ENCODE results near the gene DUSP28.
A peak's percentile ranks its signal among the peaks of the same experiment; 100 is the strongest.

The DUSP28 gene

DNA sequence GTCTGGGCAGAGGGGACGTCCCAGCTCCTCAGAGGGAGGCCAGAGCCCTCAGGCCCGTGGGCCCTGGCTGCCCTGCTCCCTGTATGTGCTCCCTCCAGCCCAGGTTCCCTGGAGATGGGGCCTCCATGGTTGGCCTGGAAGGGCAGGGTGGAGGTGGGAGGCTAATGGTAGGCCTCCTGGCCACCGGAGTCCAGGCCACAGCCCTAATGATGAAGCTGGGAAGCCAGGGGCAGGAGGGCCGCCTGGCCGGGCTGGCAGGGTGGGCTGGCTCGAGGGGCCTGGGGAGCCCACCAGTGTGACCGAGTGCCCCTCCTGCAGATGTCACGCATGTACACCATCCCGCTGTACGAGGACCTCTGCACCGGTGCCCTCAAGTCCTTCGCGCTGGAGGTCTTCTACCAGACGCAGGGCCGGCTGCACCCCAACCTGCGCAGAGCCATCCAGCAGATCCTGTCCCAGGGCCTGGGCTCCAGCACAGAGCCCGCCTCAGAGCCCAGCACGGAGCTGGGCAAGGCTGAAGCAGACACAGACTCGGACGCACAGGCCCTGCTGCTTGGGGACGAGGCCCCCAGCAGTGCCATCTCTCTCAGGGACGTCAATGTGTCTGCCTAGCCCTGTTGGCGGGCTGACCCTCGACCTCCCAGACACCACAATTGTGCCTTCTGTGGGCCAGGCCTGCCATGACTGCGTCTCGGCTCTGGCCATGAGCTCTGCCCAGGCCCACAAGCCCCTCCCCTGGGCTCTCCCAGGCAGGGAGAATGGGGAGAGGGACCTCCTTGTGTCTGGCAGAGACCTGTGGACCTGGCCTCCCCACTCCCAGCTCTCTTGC, 17.3 kb downstream of the DUSP28 start:
- Histone ChIP-seq H3K9me3 (ENCODE audit: control extremely low read depth in 1 of 5, control insufficient read depth in 4 of 5, insufficient read depth in 2 of 5, low read depth in 1 of 5, low read length in 4 of 5) (peaks cover 0 to 4% (median 0%) of the 10 kb centered on the region in 5 experiments), H3K4me1 (ENCODE audit: control extremely low read depth in 1 of 4, control insufficient read depth in 4 of 4, insufficient read depth in 4 of 4, low read length in 3 of 4) (peaks cover 0 to 7% (median 3%) of the 10 kb centered on the region in 4 experiments), H3K4me3 (ENCODE audit: control insufficient read depth in 1 of 7, extremely low read depth in 1 of 7, insufficient read depth in 4 of 7, low read depth in 2 of 7, low read length in 6 of 7) (no peak overlapping the region), H3K27ac (ENCODE audit: insufficient read depth in 1 of 2, low read depth in 1 of 2, low read length in 2 of 2, poor library complexity in 1 of 2, severe bottlenecking in 2 of 2) (no peak overlapping the region), H3K36me3 (ENCODE audit: control insufficient read depth in 4 of 4, insufficient read depth in 4 of 4, low read length in 3 of 4) (peaks cover 0 to 63% (median 42%) of the 10 kb centered on the region in 4 experiments), H3K27me3 (replicated peaks in 2 of 5; ENCODE audit: control insufficient read depth in 4 of 5, insufficient read depth in 5 of 5, low read length in 4 of 5) (no peaks in the 10 kb centered on the region)
- ChIA-PET CTCF (interaction anchor here (5.4 kb wide), 1 partner anchor 8 kb away, joined by 20 read pairs; the partner anchor contains the start of gene CAPN10), POLR2A (no interaction called here)
- no peak for DNase-seq
- WGBS (ENCODE audit: insufficient coverage) = 96% methylated on average over 24 of the region's 26 CpGs

DNA sequence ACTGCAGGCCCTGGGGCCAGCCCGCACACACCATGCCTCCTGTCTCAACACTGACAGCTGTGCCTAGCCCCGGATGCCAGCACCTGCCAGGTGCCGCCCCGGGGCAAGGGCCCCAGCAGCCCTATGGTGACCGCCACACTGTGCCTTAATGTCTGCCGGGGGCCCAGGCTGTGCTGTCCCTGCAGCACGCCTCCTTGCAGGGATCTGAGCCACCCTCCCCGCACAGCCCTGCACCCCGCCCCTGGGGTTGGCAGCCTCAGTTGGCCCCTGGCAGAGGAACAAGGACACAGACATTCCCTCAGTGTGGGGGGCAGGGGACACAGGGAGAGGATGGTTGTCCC, 17.9 kb downstream of the DUSP28 start:
- H3K27ac ChIP-seq (ENCODE audit: insufficient read depth in 1 of 2, low read depth in 1 of 2, low read length in 2 of 2, poor library complexity in 1 of 2, severe bottlenecking in 2 of 2) = no peak overlapping the region
- H3K4me1 ChIP-seq (ENCODE audit: control extremely low read depth in 1 of 4, control insufficient read depth in 4 of 4, insufficient read depth in 4 of 4, low read length in 3 of 4) = peaks cover 0 to 7% (median 3%) of the 10 kb centered on the region in 4 experiments
- 95% methylated on average over 9 of the region's 9 CpGs for WGBS (ENCODE audit: insufficient coverage)
- H3K36me3 ChIP-seq (ENCODE audit: control insufficient read depth in 4 of 4, insufficient read depth in 4 of 4, low read length in 3 of 4) = peaks cover 0 to 58% (median 40%) of the 10 kb centered on the region in 4 experiments
- no peaks in the 10 kb centered on the region for H3K27me3 ChIP-seq (replicated peaks in 2 of 5; ENCODE audit: control insufficient read depth in 4 of 5, insufficient read depth in 5 of 5, low read length in 4 of 5)
- ChIA-PET POLR2A (no interaction called here), CTCF (interaction anchor here (5.4 kb wide), 1 partner anchor 8 kb away, joined by 20 read pairs; the partner anchor contains the start of gene CAPN10)
- DNase-seq = no peak
- H3K9me3 ChIP-seq (ENCODE audit: control extremely low read depth in 1 of 5, control insufficient read depth in 4 of 5, insufficient read depth in 2 of 5, low read depth in 1 of 5, low read length in 4 of 5) = peaks cover 0 to 4% (median 0%) of the 10 kb centered on the region in 5 experiments
- no peak overlapping the region for H3K4me3 ChIP-seq (ENCODE audit: control insufficient read depth in 1 of 7, extremely low read depth in 1 of 7, insufficient read depth in 4 of 7, low read depth in 2 of 7, low read length in 6 of 7)

- DNase-seq = no peak
- Histone ChIP-seq H3K4me3 (ENCODE audit: control insufficient read depth in 1 of 7, extremely low read depth in 1 of 7, insufficient read depth in 4 of 7, low read depth in 2 of 7, low read length in 6 of 7) (no peak overlapping the region), H3K4me1 (ENCODE audit: control extremely low read depth in 1 of 4, control insufficient read depth in 4 of 4, insufficient read depth in 4 of 4, low read length in 3 of 4) (peaks cover 0 to 7% (median 3%) of the 10 kb centered on the region in 4 experiments), H3K27ac (ENCODE audit: insufficient read depth in 1 of 2, low read depth in 1 of 2, low read length in 2 of 2, poor library complexity in 1 of 2, severe bottlenecking in 2 of 2) (no peak overlapping the region), H3K9me3 (ENCODE audit: control extremely low read depth in 1 of 5, control insufficient read depth in 4 of 5, insufficient read depth in 2 of 5, low read depth in 1 of 5, low read length in 4 of 5) (peaks cover 0 to 4% (median 0%) of the 10 kb centered on the region in 5 experiments), H3K36me3 (ENCODE audit: control insufficient read depth in 4 of 4, insufficient read depth in 4 of 4, low read length in 3 of 4) (peaks cover 0 to 57% (median 37%) of the 10 kb centered on the region in 4 experiments), H3K27me3 (replicated peaks in 2 of 5; ENCODE audit: control insufficient read depth in 4 of 5, insufficient read depth in 5 of 5, low read length in 4 of 5) (no peaks in the 10 kb centered on the region)
- WGBS (ENCODE audit: insufficient coverage) = 97% methylated on average over 6 of the region's 8 CpGs
- POLR2A ChIA-PET = interaction anchor here (0.7 kb wide), 1 partner anchor 10 kb away, joined by 3 read pairs; the partner anchor contains the start of gene RNPEPL1
- CTCF ChIA-PET = no interaction called here
Measured at GRCh38 chr2:240578488-240578887, 18.3 kb downstream of the DUSP28 start.

DNA sequence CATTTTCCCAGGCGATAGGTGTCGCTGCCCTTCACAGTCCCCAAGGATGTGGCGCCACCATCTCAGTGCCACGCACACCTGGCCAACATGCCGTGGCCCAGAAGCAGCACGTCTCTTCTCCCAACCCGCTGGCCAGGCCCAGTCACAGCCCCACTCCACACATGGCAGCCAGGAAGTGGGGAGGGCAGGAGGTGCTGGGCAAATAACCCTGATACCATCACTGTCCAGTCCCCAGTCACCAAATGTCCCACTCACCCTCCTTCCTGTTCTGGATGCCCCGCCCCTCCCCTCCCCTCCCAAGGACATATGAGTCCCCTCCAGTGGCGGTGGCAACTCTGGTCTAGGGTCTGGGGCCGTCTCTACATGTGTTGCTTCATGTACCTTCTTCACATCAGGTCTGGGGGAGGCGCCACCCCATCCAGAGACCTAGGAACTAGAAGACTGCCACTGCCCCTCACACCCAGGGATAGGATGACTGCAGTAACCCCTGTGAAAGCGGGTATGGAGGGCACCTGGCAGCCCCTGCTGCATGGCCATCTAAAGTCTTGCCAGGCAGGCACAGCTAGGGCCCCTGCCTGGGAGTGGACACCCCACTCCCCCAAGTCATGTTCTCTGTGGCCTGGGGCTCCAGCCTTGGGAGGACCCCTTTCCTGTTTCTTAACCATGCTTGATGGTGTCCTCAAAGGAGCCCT, 19.1 kb downstream of the DUSP28 start:
- peaks cover 0 to 4% (median 0%) of the 10 kb centered on the region in 5 experiments for H3K9me3 ChIP-seq (ENCODE audit: control extremely low read depth in 1 of 5, control insufficient read depth in 4 of 5, insufficient read depth in 2 of 5, low read depth in 1 of 5, low read length in 4 of 5)
- ChIA-PET CTCF (interaction anchor here (1.6 kb wide), 1 partner anchor 13 kb away, joined by 11 read pairs; no protein-coding TSS in a partner anchor), POLR2A (interaction anchor here (0.7 to 1.3 kb wide), 2 partner anchors 11 kb away, joined by 3 to 4 read pairs; partner anchors contain the start of gene RNPEPL1)
- no peak for DNase-seq
- WGBS (ENCODE audit: insufficient coverage) = 96% methylated on average over 11 of the region's 12 CpGs
- no peak overlapping the region for H3K27ac ChIP-seq (ENCODE audit: insufficient read depth in 1 of 2, low read depth in 1 of 2, low read length in 2 of 2, poor library complexity in 1 of 2, severe bottlenecking in 2 of 2)
- H3K27me3 ChIP-seq (replicated peaks in 2 of 5; ENCODE audit: control insufficient read depth in 4 of 5, insufficient read depth in 5 of 5, low read length in 4 of 5) = no peaks in the 10 kb centered on the region
- peaks cover 0 to 7% (median 3%) of the 10 kb centered on the region in 4 experiments for H3K4me1 ChIP-seq (ENCODE audit: control extremely low read depth in 1 of 4, control insufficient read depth in 4 of 4, insufficient read depth in 4 of 4, low read length in 3 of 4)
- H3K36me3 ChIP-seq (ENCODE audit: control insufficient read depth in 4 of 4, insufficient read depth in 4 of 4, low read length in 3 of 4) = peaks cover 0 to 50% (median 33%) of the 10 kb centered on the region in 4 experiments
- H3K4me3 ChIP-seq (ENCODE audit: control insufficient read depth in 1 of 7, extremely low read depth in 1 of 7, insufficient read depth in 4 of 7, low read depth in 2 of 7, low read length in 6 of 7) = no peak overlapping the region

- 95% methylated on average over 27 of the region's 27 CpGs for WGBS (ENCODE audit: insufficient coverage)
- Histone ChIP-seq H3K4me1 (ENCODE audit: control extremely low read depth in 1 of 4, control insufficient read depth in 4 of 4, insufficient read depth in 4 of 4, low read length in 3 of 4) (peaks cover 0 to 13% (median 9%) of the 10 kb centered on the region in 4 experiments), H3K9me3 (ENCODE audit: control extremely low read depth in 1 of 5, control insufficient read depth in 4 of 5, insufficient read depth in 2 of 5, low read depth in 1 of 5, low read length in 4 of 5) (peaks cover 0 to 4% (median 0%) of the 10 kb centered on the region in 5 experiments), H3K36me3 (ENCODE audit: control insufficient read depth in 4 of 4, insufficient read depth in 4 of 4, low read length in 3 of 4) (peaks cover 0 to 42% (median 30%) of the 10 kb centered on the region in 4 experiments), H3K27ac (ENCODE audit: insufficient read depth in 1 of 2, low read depth in 1 of 2, low read length in 2 of 2, poor library complexity in 1 of 2, severe bottlenecking in 2 of 2) (no peak overlapping the region), H3K4me3 (ENCODE audit: control insufficient read depth in 1 of 7, extremely low read depth in 1 of 7, insufficient read depth in 4 of 7, low read depth in 2 of 7, low read length in 6 of 7) (no peak overlapping the region), H3K27me3 (replicated peaks in 2 of 5; ENCODE audit: control insufficient read depth in 4 of 5, insufficient read depth in 5 of 5, low read length in 4 of 5) (no peaks in the 10 kb centered on the region)
- DNase-seq = peak in 1 of 3 donors; percentile 23
- CTCF ChIA-PET = interaction anchor here (1.1 to 1.6 kb wide), 3 partner anchors 9 to 14 kb away, joined by 3 to 11 read pairs (median 4); no protein-coding TSS in a partner anchor
- POLR2A ChIA-PET = interaction anchor here (1.3 kb wide), 1 partner anchor 11 kb away, joined by 4 read pairs; the partner anchor contains the start of gene RNPEPL1
Measured at GRCh38 chr2:240579771-240580614, 19.8 kb downstream of the DUSP28 start.

DNA sequence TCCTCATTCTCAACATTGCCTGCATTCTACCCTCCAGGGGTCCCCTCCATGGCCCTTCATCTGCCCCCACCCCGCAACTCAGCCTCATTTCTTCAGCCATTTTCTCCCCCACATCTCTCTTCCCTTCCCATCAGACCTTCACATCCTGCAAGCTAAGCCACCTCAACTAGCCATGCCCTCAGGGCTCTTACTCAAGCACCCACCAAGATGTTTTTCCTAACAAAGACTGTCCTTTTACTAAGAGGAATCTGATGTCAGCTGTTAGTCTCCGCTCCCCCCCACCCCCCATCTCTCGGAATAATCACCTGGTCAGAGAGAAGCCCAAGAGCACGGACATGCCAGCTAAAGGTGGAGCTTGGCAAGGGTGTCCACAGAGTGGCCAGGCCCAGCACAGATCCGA, 21.7 kb downstream of the DUSP28 start:
- H3K9me3 ChIP-seq (ENCODE audit: control extremely low read depth in 1 of 5, control insufficient read depth in 4 of 5, insufficient read depth in 2 of 5, low read depth in 1 of 5, low read length in 4 of 5) = peaks cover 0 to 4% (median 0%) of the 10 kb centered on the region in 5 experiments
- POLR2A ChIA-PET = no interaction called here
- DNase-seq = no peak
- H3K27ac ChIP-seq (ENCODE audit: insufficient read depth in 1 of 2, low read depth in 1 of 2, low read length in 2 of 2, poor library complexity in 1 of 2, severe bottlenecking in 2 of 2) = no peak overlapping the region
- CTCF ChIA-PET = interaction anchor here (1.0 to 2.7 kb wide), 3 partner anchors 8 to 15 kb away, joined by 3 to 13 read pairs (median 4); no protein-coding TSS in a partner anchor
- H3K4me3 ChIP-seq (ENCODE audit: control insufficient read depth in 1 of 7, extremely low read depth in 1 of 7, insufficient read depth in 4 of 7, low read depth in 2 of 7, low read length in 6 of 7) = no peak overlapping the region
- WGBS (ENCODE audit: insufficient coverage) = 100% methylated on average over 3 of the region's 5 CpGs
- H3K36me3 ChIP-seq (ENCODE audit: control insufficient read depth in 4 of 4, insufficient read depth in 4 of 4, low read length in 3 of 4) = peaks cover 0 to 24% (median 18%) of the 10 kb centered on the region in 4 experiments
- H3K4me1 ChIP-seq (ENCODE audit: control extremely low read depth in 1 of 4, control insufficient read depth in 4 of 4, insufficient read depth in 4 of 4, low read length in 3 of 4) = peaks cover 0 to 23% (median 19%) of the 10 kb centered on the region in 4 experiments
- no peaks in the 10 kb centered on the region for H3K27me3 ChIP-seq (replicated peaks in 2 of 5; ENCODE audit: control insufficient read depth in 4 of 5, insufficient read depth in 5 of 5, low read length in 4 of 5)

All from common myeloid progenitor, CD34-positive (primary cell).